ENCODE results near the gene TMEM120B.
"Not testable (repeated sequence)": the region's sequence is repeated elsewhere in the genome, so short reads cannot be mapped to it uniquely, and the experiment has no call there.

- not testable (repeated sequence) for TF ChIP-seq CTCF (IDR thresholded peaks at IDR 0.05; ENCODE audit: low read length); EZH2 (IDR thresholded peaks at IDR 0.05; ENCODE audit: borderline replicate concordance, low read length)
Observed at GRCh38 chr12:121709064-121709424, 3.5 kb upstream of the TMEM120B start.

Data from OCI-LY1 (cell line).